LNCaP clone FGC (cell line): ENCODE results near the gene GNAO1.

Experiments
- DNase-seq: peaks from one replicate; pipeline ENCODE4 v3.0.0-alpha.2; 2011; ENCODE audit warnings: low read depth
- H3K4me3 ChIP-seq: 2 replicates; pipeline ENCODE4 v1.5.1; 2011; ENCODE audit warnings: mild to moderate bottlenecking, low read depth, low read length, control low read depth
- TF ChIP-seq, protein P1 (sequence below): IDR thresholded peaks from 2 replicates; pipeline ENCODE4 v1.5.1; 2012; ENCODE audit warnings: mild to moderate bottlenecking; ENCODE audit not compliant: control insufficient read depth, insufficient read depth; ENCODE audit errors: extremely low read depth

The GNAO1 gene

DNA sequence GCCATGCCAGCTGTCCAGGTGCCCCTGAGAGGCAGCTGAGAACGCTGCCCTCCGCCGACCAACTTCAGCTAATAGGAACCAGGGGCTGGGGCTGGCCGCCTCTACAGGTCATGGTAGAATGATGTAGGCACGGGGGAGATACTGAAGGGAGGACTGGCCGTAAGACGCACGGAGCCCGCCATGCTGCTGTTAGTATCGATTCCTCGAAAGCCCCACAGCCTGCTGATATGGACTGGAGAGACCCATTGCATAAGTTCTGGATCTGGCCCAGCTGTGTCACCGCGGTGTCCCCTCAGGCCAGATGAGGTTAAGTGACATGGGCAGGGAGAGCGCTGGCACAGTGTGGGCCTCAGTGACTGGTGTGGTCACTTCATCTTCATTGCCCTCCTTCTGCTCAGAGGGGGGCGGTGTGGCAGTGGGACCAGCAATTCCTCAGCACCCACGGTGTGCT lies 158.4 kb downstream of the GNAO1 start:
- TF ChIP-seq, protein P1, sequence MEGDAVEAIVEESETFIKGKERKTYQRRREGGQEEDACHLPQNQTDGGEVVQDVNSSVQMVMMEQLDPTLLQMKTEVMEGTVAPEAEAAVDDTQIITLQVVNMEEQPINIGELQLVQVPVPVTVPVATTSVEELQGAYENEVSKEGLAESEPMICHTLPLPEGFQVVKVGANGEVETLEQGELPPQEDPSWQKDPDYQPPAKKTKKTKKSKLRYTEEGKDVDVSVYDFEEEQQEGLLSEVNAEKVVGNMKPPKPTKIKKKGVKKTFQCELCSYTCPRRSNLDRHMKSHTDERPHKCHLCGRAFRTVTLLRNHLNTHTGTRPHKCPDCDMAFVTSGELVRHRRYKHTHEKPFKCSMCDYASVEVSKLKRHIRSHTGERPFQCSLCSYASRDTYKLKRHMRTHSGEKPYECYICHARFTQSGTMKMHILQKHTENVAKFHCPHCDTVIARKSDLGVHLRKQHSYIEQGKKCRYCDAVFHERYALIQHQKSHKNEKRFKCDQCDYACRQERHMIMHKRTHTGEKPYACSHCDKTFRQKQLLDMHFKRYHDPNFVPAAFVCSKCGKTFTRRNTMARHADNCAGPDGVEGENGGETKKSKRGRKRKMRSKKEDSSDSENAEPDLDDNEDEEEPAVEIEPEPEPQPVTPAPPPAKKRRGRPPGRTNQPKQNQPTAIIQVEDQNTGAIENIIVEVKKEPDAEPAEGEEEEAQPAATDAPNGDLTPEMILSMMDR, result no peak
- no peak overlapping the region for H3K4me3 ChIP-seq
- no peak for DNase-seq

DNA sequence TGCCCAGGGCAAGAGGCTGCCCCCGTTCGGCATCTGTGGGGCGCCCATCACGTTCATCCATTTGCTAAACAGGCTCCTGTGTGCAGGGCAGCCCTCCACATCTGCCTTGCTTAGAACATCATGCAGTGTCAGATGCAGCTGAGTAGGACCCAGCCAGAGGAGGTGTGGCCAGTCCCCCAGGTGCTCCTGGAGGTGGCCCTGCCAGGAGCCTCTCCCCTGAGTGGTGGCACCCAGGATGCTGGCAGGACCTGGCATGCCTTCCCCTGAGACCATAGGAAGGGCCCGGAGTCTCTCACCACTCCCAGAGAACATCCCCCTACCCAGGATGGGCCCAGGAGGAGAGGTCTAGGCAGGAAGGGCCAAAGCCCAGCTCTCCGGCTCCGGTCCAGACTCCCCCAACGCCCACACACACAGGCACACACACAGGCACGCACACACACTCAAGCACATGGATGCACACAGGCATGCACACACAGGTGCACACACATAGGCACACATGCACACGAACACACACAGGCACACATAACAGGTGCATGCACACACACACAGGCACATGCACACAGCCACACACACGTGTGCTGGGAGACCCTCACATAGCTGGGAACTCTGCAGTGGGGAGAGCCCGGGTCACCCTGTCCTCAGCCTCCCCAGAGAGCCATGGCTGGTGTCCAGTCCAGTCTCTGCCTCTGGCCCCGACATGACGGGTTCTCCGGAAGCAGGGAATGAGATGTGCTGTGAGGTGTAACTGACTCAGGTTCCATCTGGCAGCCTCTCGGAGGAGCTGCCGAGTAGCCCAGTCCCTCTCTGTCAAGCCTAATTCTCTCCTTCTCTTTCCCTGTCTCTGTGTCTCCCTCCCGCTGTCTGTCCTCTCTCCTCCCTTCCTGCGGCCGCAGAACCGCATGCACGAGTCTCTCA lies 159.5 kb downstream of the GNAO1 start:
- TF ChIP-seq, protein P1, result no peak
- DNase-seq, result no peak
- H3K4me3 ChIP-seq, result no peak overlapping the region

DNA sequence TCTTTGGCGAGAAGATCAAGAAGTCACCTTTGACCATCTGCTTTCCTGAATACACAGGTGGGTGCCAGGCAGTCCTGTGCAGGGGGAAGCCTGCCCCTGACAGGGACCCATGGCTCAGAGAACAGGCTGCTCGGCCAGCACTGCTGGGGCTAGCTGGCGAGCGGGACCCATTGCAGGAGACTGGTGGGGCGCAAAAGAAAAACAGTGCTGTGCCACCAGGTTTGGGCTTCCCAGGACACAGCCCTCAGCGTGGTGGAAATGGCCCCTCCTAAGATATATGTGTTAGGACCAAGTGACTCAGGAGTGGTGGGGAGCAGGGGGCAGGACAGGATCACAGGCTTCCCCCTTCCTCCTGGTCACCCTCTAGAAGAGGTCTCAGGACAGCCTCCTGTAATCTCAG lies 160.2 kb downstream of the GNAO1 start:
- no peak for DNase-seq
- TF ChIP-seq, protein P1, result no peak
- no peak overlapping the region for H3K4me3 ChIP-seq

DNA sequence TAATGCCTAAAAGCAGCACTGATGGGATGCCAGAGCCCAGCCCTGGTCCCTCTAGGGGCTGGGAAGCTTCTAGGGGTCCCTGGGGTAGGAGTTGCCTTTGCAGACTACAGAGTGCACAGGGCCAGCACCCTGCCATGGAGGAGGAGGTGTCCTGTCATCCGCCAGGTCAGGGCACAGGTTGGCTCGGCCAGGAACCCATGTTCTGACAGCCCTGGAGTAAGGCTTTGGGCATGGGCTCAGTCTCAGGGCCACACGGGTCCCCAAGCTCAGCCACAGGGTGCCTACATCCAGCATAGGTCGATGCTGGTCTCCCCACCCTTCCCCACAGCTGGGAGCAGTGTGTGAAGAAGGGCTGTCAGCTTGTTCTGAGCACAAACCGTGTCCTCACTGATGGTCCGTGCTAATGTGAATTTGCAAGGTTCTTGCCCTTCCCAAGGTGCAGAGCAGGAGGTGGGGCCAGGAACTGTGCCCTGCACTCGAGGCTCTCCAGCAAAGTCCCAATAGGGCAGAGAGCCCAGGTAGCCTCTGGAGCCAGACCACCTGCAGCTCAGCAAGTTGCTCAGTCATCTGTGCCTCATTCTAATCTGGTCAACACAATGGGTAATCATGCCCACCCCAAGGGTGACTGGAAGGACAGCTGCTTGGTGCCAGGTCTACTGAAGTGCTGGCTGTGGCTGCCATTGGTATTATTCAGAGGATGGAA lies 161.2 kb downstream of the GNAO1 start:
- TF ChIP-seq, protein P1, result no peak
- no peak for DNase-seq
- no peak overlapping the region for H3K4me3 ChIP-seq

DNA sequence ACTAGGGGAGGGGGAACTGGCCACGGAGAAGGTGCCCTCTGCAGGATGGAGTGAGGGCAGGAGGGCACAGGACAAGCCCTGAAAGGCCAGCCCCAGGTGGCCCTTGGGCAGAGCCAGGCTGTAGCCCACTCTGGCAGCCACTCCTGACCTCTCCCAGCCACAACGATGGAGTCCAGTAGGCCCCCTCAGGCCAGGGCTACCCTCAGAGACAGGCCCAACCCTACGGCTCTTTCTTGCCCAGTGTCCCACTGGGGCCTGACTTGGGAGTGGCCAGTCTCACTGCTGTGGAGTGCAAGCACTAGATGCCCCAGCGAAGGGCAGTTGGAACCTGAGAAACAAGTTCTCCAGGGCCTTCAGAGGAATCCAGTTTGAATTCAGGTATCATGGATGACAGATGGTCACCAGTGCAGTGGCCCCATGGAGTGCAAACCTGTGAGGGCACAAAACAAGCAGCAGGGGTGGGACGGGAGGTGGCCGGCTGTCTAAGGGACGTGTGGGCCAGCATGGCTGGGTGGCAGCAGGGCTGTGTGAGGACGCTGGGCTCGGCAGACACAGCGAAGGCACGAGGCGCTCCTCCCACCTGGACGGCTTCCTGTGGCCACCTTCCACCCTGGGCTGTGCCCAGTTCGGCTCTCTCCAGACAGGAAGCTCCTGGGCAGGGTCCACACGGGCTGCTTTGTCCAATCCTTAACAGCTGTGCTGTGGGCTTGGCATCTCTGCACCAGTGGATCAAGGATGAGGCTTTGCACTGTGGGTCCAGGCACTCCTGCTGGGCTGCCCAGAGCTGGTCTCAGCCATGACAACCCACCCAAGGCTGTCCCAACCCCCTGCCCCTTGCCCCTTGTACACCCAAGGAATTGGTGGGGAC lies 162.0 kb downstream of the GNAO1 start:
- H3K4me3 ChIP-seq, result no peak overlapping the region
- TF ChIP-seq, protein P1, result no peak
- no peak for DNase-seq

DNA sequence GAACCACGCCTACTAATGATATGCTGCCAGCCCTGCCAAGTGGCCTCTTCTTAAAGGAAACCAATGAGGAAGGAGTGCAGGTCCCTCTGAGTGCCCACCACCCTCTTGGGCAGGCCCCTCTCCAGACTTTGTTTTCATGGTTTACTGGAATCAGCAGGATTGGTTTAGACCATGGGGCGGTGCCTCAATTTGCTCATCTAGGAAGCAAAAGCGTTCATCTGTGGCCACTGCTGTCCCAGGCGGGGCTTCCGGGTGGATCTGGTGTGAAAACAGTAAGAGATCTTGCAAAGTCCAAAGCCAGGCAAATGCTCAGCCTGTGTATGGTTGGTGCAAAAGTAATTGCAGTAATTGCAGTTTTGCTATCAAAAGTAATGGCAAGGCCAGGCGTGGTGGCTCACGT lies 162.7 kb downstream of the GNAO1 start:
- TF ChIP-seq, protein P1, result no peak
- DNase-seq, result no peak
- no peak overlapping the region for H3K4me3 ChIP-seq
